HepG2 (cell line): ENCODE measurements around the gene CSRNP3. TPM values are rescaled to one million over a fixed set of nuclear protein-coding genes. Genes with fewer than 3 reads are reported as not detected.

Experiments used
- GABPB1 ChIP-seq: IDR thresholded peaks from 2 replicates; pipeline ENCODE4 v1.6.1; 2016; ENCODE audit warnings: mild to moderate bottlenecking, missing genetic modification reagents, moderate library complexity, missing compliant biosample characterization
- HDAC1 ChIP-seq: sonication (generic); formaldehyde crosslinking; IDR thresholded peaks from 2 replicates; pipeline ENCODE4 v1.5.1; 2020; ENCODE audit warnings: mild to moderate bottlenecking, missing genetic modification reagents
- HMG20A ChIP-seq: IDR thresholded peaks from 2 replicates; pipeline ENCODE4 v1.6.1; 2016; ENCODE audit warnings: borderline replicate concordance
- HNF4A ChIP-seq: sonication (generic); formaldehyde crosslinking; IDR thresholded peaks from 2 replicates; pipeline ENCODE4 v1.4.0; 2020; ENCODE audit warnings: missing genetic modification reagents
- ISL2 ChIP-seq: sonication (generic); formaldehyde crosslinking; IDR thresholded peaks from 2 replicates; pipeline ENCODE4 v1.5.0; 2020; ENCODE audit warnings: missing genetic modification reagents
- NCOR1 ChIP-seq: fragments of 200-600 bp; sonication (generic); IDR thresholded peaks from 2 replicates; pipeline ENCODE4 v1.7.0; 2017; ENCODE audit warnings: antibody characterized with exemption, low read length, borderline replicate concordance
- NR2F6 ChIP-seq, 2 experiments: IDR thresholded peaks; 2 replicates each; pipeline ENCODE4 v1.6.1; 2016; ENCODE audit warnings: antibody characterized with exemption in 1 of 2, mild to moderate bottlenecking in 1 of 2
- SAP130 ChIP-seq: IDR thresholded peaks from 2 replicates; pipeline ENCODE4 v1.6.1; 2016; ENCODE audit warnings: low read depth
- TOPORS ChIP-seq: sonication (generic); formaldehyde crosslinking; IDR thresholded peaks from 2 replicates; pipeline ENCODE4 v1.8.0; 2023; ENCODE audit warnings: mild to moderate bottlenecking, missing genetic modification reagents
- YEATS2 ChIP-seq: sonication (generic); formaldehyde crosslinking; IDR thresholded peaks from 2 replicates; pipeline ENCODE4 v1.4.0; 2020; ENCODE audit warnings: missing genetic modification reagents, borderline replicate concordance
- ZBTB7A ChIP-seq: sonication (generic); formaldehyde crosslinking; IDR thresholded peaks from 2 replicates; pipeline ENCODE4 v1.8.0; 2022; ENCODE audit warnings: mild to moderate bottlenecking, missing genetic modification reagents
- ZFP41 ChIP-seq: sonication (generic); formaldehyde crosslinking; IDR thresholded peaks from 2 replicates; pipeline ENCODE4 v1.4.0; 2020; ENCODE audit warnings: mild to moderate bottlenecking, missing genetic modification reagents, borderline replicate concordance
- ZNF251 ChIP-seq: sonication (generic); formaldehyde crosslinking; IDR thresholded peaks from 2 replicates; pipeline ENCODE4 v1.9.0; 2021; ENCODE audit warnings: mild to moderate bottlenecking, missing genetic modification reagents
- ZNF501 ChIP-seq: sonication (generic); formaldehyde crosslinking; IDR thresholded peaks from 2 replicates; pipeline ENCODE4 v1.5.1; 2020; ENCODE audit warnings: mild to moderate bottlenecking, moderate library complexity, missing genetic modification reagents
- ZNF558 ChIP-seq: sonication (generic); formaldehyde crosslinking; IDR thresholded peaks from 2 replicates; pipeline ENCODE4 v1.9.0; 2022; ENCODE audit warnings: mild to moderate bottlenecking, missing genetic modification reagents, borderline replicate concordance
- ZNF670 ChIP-seq: sonication (generic); formaldehyde crosslinking; IDR thresholded peaks from 2 replicates; pipeline ENCODE4 v1.8.0; 2022; ENCODE audit warnings: mild to moderate bottlenecking, missing genetic modification reagents, borderline replicate concordance
- ZNF709 ChIP-seq: sonication (generic); formaldehyde crosslinking; IDR thresholded peaks from 2 replicates; pipeline ENCODE4 v1.5.0; 2020; ENCODE audit warnings: mild to moderate bottlenecking, missing genetic modification reagents
- polyA plus RNA-seq, 8 experiments: library from polyadenylated mRNA; depleted of rRNA in 3 of 8; stranded (reverse) in 7 of 8; unstranded in 1 of 8; fragments of >200 nt; fragmentation: Illumina TruSeq in 4 of 8; extraction: Trizol in 4 of 8; gene quantifications; 2 replicates each; pipeline versions ENCODE4 v1.2.1 to v1.2.3, GENCODE V29; 2011 to 2016; ENCODE audit warnings: low read depth in 4 of 8, missing spikeins in 1 of 8, mixed read lengths in 1 of 8; ENCODE audit not compliant: insufficient read depth in 1 of 8
- total RNA-seq, 5 experiments: library from RNA; depleted of rRNA; stranded (reverse); fragments of >200 nt; fragmentation: Illumina TruSeq; extraction: Trizol; gene quantifications; 2 replicates each; pipeline ENCODE4 v1.2.3, GENCODE V29; 2016; ENCODE audit warnings: low read depth in 1 of 5
- TF ChIP-seq, protein P1 (sequence below): IDR thresholded peaks from 2 replicates; pipeline ENCODE4 v1.6.1; 2016; ENCODE audit warnings: missing genetic modification reagents, missing compliant biosample characterization
- TF ChIP-seq, protein P2 (sequence below): sonication (generic); formaldehyde crosslinking; IDR thresholded peaks from 2 replicates; pipeline ENCODE4 v1.8.1; 2023; ENCODE audit warnings: mild to moderate bottlenecking, missing genetic modification reagents
- TF ChIP-seq, protein P3 (sequence below): sonication (generic); IDR thresholded peaks from 2 replicates; pipeline ENCODE4 v1.6.1; 2016; ENCODE audit warnings: low read depth, borderline replicate concordance
- TF ChIP-seq, protein P4 (sequence below): sonication (generic); formaldehyde crosslinking; IDR thresholded peaks from 2 replicates; pipeline ENCODE4 v1.8.0; 2022; ENCODE audit warnings: missing genetic modification reagents, mild to moderate bottlenecking, borderline replicate concordance
- TF ChIP-seq, protein P5 (sequence below): sonication (generic); formaldehyde crosslinking; IDR thresholded peaks from 2 replicates; pipeline ENCODE4 v1.4.0; 2020; ENCODE audit warnings: missing genetic modification reagents

The CSRNP3 gene
- total and polyA plus RNA-seq, 2 of the 13 experiments (the other 11 are each of a cell fraction or from before 2014, with no cell fraction given): not detected

DNA sequence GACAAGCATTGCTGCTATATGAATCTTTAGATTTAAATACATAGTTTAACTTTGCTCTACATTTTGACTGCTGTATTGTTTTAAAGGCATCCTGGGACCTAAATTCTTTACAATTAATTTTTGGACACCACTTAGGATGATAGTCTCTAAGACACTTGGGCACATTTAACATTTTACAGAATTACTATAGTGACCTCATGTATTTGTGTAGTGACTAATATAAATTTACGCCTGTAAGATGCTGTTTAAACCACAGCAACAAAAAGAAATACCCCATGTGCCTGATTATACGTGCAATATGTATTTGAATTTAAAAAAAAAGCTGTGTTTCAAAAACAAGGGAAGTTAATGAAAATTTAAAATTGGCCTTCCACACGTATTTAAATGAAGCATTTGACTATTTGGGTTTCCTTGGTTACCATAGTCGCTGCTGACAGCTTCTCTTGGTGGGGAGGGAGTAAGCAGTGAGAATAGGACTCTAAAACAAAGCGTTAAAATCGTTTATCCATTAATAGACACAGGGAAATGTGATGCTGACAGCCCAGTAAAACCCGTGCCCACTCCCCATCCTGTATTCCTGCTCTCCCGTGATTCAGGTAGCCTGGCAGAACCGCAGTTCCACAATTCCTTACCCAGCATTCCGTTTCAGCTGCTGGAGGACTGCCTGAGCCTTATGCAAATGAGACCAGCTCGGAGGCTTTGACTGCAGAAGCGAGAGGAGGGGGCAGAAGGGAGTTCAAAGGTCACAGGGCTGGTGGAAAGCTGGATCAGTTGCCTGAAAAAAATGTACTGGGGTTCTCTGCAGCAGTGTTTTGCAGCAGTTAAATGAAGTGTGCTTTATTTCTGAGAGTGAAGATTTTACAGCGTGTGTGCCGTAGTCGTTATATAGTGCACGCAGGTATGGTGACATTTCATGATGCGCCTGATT is 104.3 kb downstream of the CSRNP3 start (continued):
- TF ChIP-seq, protein P1, sequence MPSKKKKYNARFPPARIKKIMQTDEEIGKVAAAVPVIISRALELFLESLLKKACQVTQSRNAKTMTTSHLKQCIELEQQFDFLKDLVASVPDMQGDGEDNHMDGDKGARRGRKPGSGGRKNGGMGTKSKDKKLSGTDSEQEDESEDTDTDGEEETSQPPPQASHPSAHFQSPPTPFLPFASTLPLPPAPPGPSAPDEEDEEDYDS (CRISPR knock-in tag): no peak
- TF ChIP-seq ZNF558 (CRISPR knock-in tag): no peak
- TF ChIP-seq ZNF670 (CRISPR knock-in tag): peak; percentile 44; the same call in 1 of the 2 replicates
- 0 out of 2 replicates have a peak, but pooled peaks have one; percentile 16 for TF ChIP-seq GABPB1 (CRISPR knock-in tag)
- 0 out of 2 replicates have a peak, but pooled peaks have one; percentile 19 for TF ChIP-seq ISL2 (CRISPR knock-in tag)
- TF ChIP-seq NCOR1: peak; percentile 50; the same call in 1 of the 2 replicates
- TF ChIP-seq, protein P2, sequence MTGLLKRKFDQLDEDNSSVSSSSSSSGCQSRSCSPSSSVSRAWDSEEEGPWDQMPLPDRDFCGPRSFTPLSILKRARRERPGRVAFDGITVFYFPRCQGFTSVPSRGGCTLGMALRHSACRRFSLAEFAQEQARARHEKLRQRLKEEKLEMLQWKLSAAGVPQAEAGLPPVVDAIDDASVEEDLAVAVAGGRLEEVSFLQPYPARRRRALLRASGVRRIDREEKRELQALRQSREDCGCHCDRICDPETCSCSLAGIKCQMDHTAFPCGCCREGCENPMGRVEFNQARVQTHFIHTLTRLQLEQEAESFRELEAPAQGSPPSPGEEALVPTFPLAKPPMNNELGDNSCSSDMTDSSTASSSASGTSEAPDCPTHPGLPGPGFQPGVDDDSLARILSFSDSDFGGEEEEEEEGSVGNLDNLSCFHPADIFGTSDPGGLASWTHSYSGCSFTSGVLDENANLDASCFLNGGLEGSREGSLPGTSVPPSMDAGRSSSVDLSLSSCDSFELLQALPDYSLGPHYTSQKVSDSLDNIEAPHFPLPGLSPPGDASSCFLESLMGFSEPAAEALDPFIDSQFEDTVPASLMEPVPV (CRISPR knock-in tag): 0 out of 2 replicates have a peak, but pooled peaks have one; percentile 40
- TF ChIP-seq, protein P3, sequence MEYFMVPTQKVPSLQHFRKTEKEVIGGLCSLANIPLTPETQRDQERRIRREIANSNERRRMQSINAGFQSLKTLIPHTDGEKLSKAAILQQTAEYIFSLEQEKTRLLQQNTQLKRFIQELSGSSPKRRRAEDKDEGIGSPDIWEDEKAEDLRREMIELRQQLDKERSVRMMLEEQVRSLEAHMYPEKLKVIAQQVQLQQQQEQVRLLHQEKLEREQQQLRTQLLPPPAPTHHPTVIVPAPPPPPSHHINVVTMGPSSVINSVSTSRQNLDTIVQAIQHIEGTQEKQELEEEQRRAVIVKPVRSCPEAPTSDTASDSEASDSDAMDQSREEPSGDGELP: peak; percentile 32; the same call in 1 of the 2 replicates
- TF ChIP-seq YEATS2 (CRISPR knock-in tag): no peak
- peak; percentile 27; the same call in 1 of the 2 replicates for TF ChIP-seq SAP130 (CRISPR knock-in tag)
- TF ChIP-seq TOPORS: 0 out of 2 replicates have a peak, but pooled peaks have one; percentile 42
- no peak for TF ChIP-seq ZNF251 (CRISPR knock-in tag)
- TF ChIP-seq NR2F6 (IDR thresholded peaks at IDR 0.05): peak; percentile 78
- peak; percentile 75; the same call in 1 of the 2 replicates for TF ChIP-seq NR2F6 (CRISPR knock-in tag; IDR thresholded peaks at IDR 0.05)
- TF ChIP-seq ZNF709 (CRISPR knock-in tag): 0 out of 2 replicates have a peak, but pooled peaks have one; percentile 54
- TF ChIP-seq, protein P4, sequence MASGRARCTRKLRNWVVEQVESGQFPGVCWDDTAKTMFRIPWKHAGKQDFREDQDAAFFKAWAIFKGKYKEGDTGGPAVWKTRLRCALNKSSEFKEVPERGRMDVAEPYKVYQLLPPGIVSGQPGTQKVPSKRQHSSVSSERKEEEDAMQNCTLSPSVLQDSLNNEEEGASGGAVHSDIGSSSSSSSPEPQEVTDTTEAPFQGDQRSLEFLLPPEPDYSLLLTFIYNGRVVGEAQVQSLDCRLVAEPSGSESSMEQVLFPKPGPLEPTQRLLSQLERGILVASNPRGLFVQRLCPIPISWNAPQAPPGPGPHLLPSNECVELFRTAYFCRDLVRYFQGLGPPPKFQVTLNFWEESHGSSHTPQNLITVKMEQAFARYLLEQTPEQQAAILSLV: no peak
- TF ChIP-seq ZNF501: 0 out of 2 replicates have a peak, but pooled peaks have one; percentile 30
- peak; percentile 87 for TF ChIP-seq HNF4A (CRISPR knock-in tag)
- peak; percentile 41; the same call in 1 of the 2 replicates for TF ChIP-seq HDAC1 (CRISPR knock-in tag)
- TF ChIP-seq, protein P5, sequence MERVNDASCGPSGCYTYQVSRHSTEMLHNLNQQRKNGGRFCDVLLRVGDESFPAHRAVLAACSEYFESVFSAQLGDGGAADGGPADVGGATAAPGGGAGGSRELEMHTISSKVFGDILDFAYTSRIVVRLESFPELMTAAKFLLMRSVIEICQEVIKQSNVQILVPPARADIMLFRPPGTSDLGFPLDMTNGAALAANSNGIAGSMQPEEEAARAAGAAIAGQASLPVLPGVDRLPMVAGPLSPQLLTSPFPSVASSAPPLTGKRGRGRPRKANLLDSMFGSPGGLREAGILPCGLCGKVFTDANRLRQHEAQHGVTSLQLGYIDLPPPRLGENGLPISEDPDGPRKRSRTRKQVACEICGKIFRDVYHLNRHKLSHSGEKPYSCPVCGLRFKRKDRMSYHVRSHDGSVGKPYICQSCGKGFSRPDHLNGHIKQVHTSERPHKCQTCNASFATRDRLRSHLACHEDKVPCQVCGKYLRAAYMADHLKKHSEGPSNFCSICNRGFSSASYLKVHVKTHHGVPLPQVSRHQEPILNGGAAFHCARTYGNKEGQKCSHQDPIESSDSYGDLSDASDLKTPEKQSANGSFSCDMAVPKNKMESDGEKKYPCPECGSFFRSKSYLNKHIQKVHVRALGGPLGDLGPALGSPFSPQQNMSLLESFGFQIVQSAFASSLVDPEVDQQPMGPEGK: peak; percentile 40; the same call in 1 of the 2 replicates
- 0 out of 2 replicates have a peak, but pooled peaks have one; percentile 16 for TF ChIP-seq HMG20A (CRISPR knock-in tag)
- no peak for TF ChIP-seq ZFP41 (CRISPR knock-in tag)
- no peak for TF ChIP-seq ZBTB7A
